Astrocyte (in vitro differentiated cells and primary cell): Measurements from ENCODE around the gene HSD17B14. TPM values are rescaled to one million over a fixed set of nuclear protein-coding genes. Genes with fewer than 3 reads are reported as not detected.

Experiments used
- DNase-seq: peaks from one replicate; pipeline ENCODE4 v3.0.0-alpha.2; 2010; ENCODE audit warnings: low read depth
- FAIRE-seq: peaks from 2 replicates; lab custom pipeline; 2011; peaks lifted over from hg19 to GRCh38; lab: Jason Lieb, UNC
- H2AFZ ChIP-seq: 2 replicates; pipeline ENCODE4 v1.6.0; 2012; ENCODE audit warnings: low read depth, low read length, inconsistent platforms
- H3K27ac ChIP-seq: 2 replicates; pipeline ENCODE4 v1.5.1; 2011; ENCODE audit warnings: low read depth, low read length, inconsistent platforms
- H3K27me3 ChIP-seq: 2 replicates; pipeline ENCODE4 v1.6.0; 2011; ENCODE audit warnings: low read length, inconsistent platforms; ENCODE audit not compliant: insufficient read depth
- H3K36me3 ChIP-seq: 2 replicates; pipeline ENCODE4 v1.5.1; 2011; ENCODE audit warnings: low read length, inconsistent platforms; ENCODE audit not compliant: insufficient read depth
- H3K4me1 ChIP-seq: 2 replicates; pipeline ENCODE4 v1.5.1; 2011; ENCODE audit warnings: low read length, inconsistent platforms; ENCODE audit not compliant: insufficient read depth
- H3K4me2 ChIP-seq: 2 replicates; pipeline ENCODE4 v1.6.0; 2012; ENCODE audit warnings: low read length, inconsistent platforms
- H3K4me3 ChIP-seq: 2 replicates; pipeline ENCODE4 v1.5.1; 2011; ENCODE audit warnings: low read depth, mild to moderate bottlenecking, low read length, inconsistent platforms; ENCODE audit not compliant: insufficient read depth
- H3K79me2 ChIP-seq: 2 replicates; pipeline ENCODE4 v1.6.0; 2012; ENCODE audit warnings: mild to moderate bottlenecking, low read length, inconsistent platforms; ENCODE audit not compliant: insufficient read depth
- H3K9ac ChIP-seq: 2 replicates; pipeline ENCODE4 v1.6.0; 2012; ENCODE audit warnings: mild to moderate bottlenecking, low read length, inconsistent platforms
- H3K9me3 ChIP-seq: 2 replicates; pipeline ENCODE4 v1.5.1; 2012; ENCODE audit warnings: low read depth, mild to moderate bottlenecking, low read length, inconsistent platforms; ENCODE audit not compliant: insufficient read depth
- H4K20me1 ChIP-seq: 2 replicates; pipeline ENCODE4 v1.6.0; 2012; ENCODE audit warnings: low read length, inconsistent platforms; ENCODE audit not compliant: insufficient read depth
- H3K27ac Mint-ChIP-seq: one replicate; pipeline ENCODE4 v1.8.0; 2021; ENCODE audit warnings: mild to moderate bottlenecking, mixed read lengths; ENCODE audit not compliant: unreplicated experiment
- H3K27me3 Mint-ChIP-seq: one replicate; pipeline ENCODE4 v1.8.0; 2021; ENCODE audit warnings: low read depth, mixed read lengths; ENCODE audit not compliant: unreplicated experiment
- H3K36me3 Mint-ChIP-seq: one replicate; pipeline ENCODE4 v1.8.0; 2021; ENCODE audit warnings: low read depth, mixed read lengths; ENCODE audit not compliant: unreplicated experiment
- H3K4me1 Mint-ChIP-seq: one replicate; pipeline ENCODE4 v1.8.0; 2021; ENCODE audit warnings: low read depth, mixed read lengths; ENCODE audit not compliant: unreplicated experiment
- H3K4me3 Mint-ChIP-seq: one replicate; pipeline ENCODE4 v1.8.0; 2021; ENCODE audit warnings: mild to moderate bottlenecking, moderate library complexity, mixed read lengths; ENCODE audit not compliant: unreplicated experiment
- H3K9me3 Mint-ChIP-seq: one replicate; pipeline ENCODE4 v1.8.0; 2021; ENCODE audit warnings: mild to moderate bottlenecking, mixed read lengths; ENCODE audit not compliant: unreplicated experiment
- CTCF ChIP-seq: IDR thresholded peaks from 2 replicates; pipeline ENCODE4 v1.5.1; 2011; ENCODE audit warnings: low read depth, mild to moderate bottlenecking, inconsistent platforms, low read length, moderate library complexity; ENCODE audit not compliant: insufficient read depth
- EZH2 ChIP-seq: IDR thresholded peaks from 2 replicates; pipeline ENCODE4 v1.6.1; 2012; ENCODE audit warnings: mild to moderate bottlenecking, low read length, inconsistent platforms; ENCODE audit not compliant: insufficient read depth
- total RNA-seq: library from RNA; stranded (reverse); gene quantifications from 2 replicates; pipeline ENCODE4 v1.2.1, GENCODE V29; 2021

HSD17B14 gene
- total RNA-seq, 1 donor from 2014 or later = 9.7 TPM

- H3K4me1 ChIP-seq = no peaks in the 10 kb centered on the region
- no peak overlapping the region for H3K9ac ChIP-seq
- no peaks in the 10 kb centered on the region for H4K20me1 ChIP-seq
- H3K79me2 ChIP-seq = no peaks in the 10 kb centered on the region
- no peak for FAIRE-seq
- no peak overlapping the region for H3K4me3 Mint-ChIP-seq
- H2AFZ ChIP-seq = no peak overlapping the region
- no peak overlapping the region for H3K4me3 ChIP-seq
- H3K36me3 ChIP-seq = peaks cover 4% of the 10 kb centered on the region
- no peak overlapping the region for H3K27ac ChIP-seq
- no peaks in the 10 kb centered on the region for H3K27me3 Mint-ChIP-seq
- peaks cover 14% of the 10 kb centered on the region for H3K36me3 Mint-ChIP-seq
- no peaks in the 10 kb centered on the region for H3K4me1 Mint-ChIP-seq
- H3K9me3 ChIP-seq = no peaks in the 10 kb centered on the region
- TF ChIP-seq CTCF = no peak
- no peak for TF ChIP-seq EZH2
- no peak overlapping the region for H3K4me2 ChIP-seq
- no peaks in the 10 kb centered on the region for H3K9me3 Mint-ChIP-seq
- no peaks in the 10 kb centered on the region for H3K27me3 ChIP-seq
- DNase-seq = peak; percentile 42
- no peak overlapping the region for H3K27ac Mint-ChIP-seq
Measured at GRCh38 chr19:48844472-48844871, 8.2 kb upstream of the HSD17B14 start.

- H3K9ac ChIP-seq = no peak overlapping the region
- no peak for FAIRE-seq
- no peak overlapping the region for H3K27ac ChIP-seq
- H3K4me1 ChIP-seq = no peaks in the 10 kb centered on the region
- Mint-ChIP-seq H3K27ac (no peak overlapping the region), H3K9me3 (no peaks in the 10 kb centered on the region), H3K4me3 (no peak overlapping the region), H3K27me3 (no peaks in the 10 kb centered on the region), H3K4me1 (no peaks in the 10 kb centered on the region), H3K36me3 (peaks cover 17% of the 10 kb centered on the region)
- H3K9me3 ChIP-seq = no peaks in the 10 kb centered on the region
- no peaks in the 10 kb centered on the region for H3K79me2 ChIP-seq
- DNase-seq = peak; percentile 18
- no peak overlapping the region for H3K4me3 ChIP-seq
- H4K20me1 ChIP-seq = no peaks in the 10 kb centered on the region
- H2AFZ ChIP-seq = no peak overlapping the region
- TF ChIP-seq CTCF = peak; percentile 80
- no peak for TF ChIP-seq EZH2
- no peaks in the 10 kb centered on the region for H3K27me3 ChIP-seq
- no peak overlapping the region for H3K4me2 ChIP-seq
- peaks cover 4% of the 10 kb centered on the region for H3K36me3 ChIP-seq
Measured at GRCh38 chr19:48842789-48843162, 6.5 kb upstream of the HSD17B14 start.

GRCh38 chr19:48841571-48841970 is 5.3 kb upstream of the HSD17B14 start:
- DNase-seq (no peak), FAIRE-seq (no peak)
- Histone ChIP-seq H3K4me2 (no peak overlapping the region), H3K79me2 (no peaks in the 10 kb centered on the region), H3K27ac (no peak overlapping the region), H3K27me3 (no peaks in the 10 kb centered on the region), H3K9me3 (no peaks in the 10 kb centered on the region), H3K4me1 (peaks cover 10% of the 10 kb centered on the region), H2AFZ (no peak overlapping the region), H3K4me3 (no peak overlapping the region), H4K20me1 (no peaks in the 10 kb centered on the region), H3K36me3 (peaks cover 4% of the 10 kb centered on the region), H3K9ac (no peak overlapping the region)
- Mint-ChIP-seq H3K36me3 (peaks cover 17% of the 10 kb centered on the region), H3K4me1 (peaks cover 4% of the 10 kb centered on the region), H3K27me3 (no peaks in the 10 kb centered on the region), H3K9me3 (no peaks in the 10 kb centered on the region), H3K27ac (no peak overlapping the region), H3K4me3 (no peak overlapping the region)
- TF ChIP-seq CTCF = no peak
- no peak for TF ChIP-seq EZH2
